LoVo (cell line): ENCODE measurements around the gene GPR27.
A peak's percentile ranks its signal among the peaks of the same experiment; 100 is the strongest.

ENCODE experiments used
- DNase-seq: peaks from one replicate; pipeline ENCODE4 v3.0.0-alpha.2; 2016; ENCODE audit warnings: low spot score

The GPR27 gene

GRCh38 chr3:71753701-71754609 is at the start of gene GPR27:
Gene GPR27, plus strand, starts transcription at chr3:71753855. Its CDS starts 195 bp downstream, at chr3:71754050.
- no peak for DNase-seq

GRCh38 chr3:71704915-71705314 is 48.7 kb upstream of the GPR27 start:
- DNase-seq: no peak

DNA sequence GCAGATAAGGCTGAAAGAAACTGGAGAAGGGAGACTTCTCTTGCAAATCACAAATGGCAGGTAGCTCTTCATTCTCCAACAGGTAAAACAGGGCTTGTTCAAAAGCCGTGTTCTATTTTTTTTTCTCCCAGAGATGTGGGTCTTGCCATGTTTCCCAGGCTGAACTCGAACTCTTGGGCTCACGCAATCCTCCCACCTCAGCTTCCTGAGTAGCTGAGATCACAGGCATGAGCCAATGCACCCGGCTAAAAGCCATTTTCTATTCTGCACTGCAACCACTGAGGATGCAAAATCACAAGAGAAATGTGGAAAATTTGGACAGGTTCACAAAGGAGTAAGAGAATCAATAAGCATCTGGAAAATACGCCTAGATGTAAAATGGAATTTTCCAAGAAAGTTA is 48.0 kb upstream of the GPR27 start:
- no peak for DNase-seq

GRCh38 chr3:71707595-71707994 is 46.1 kb upstream of the GPR27 start:
- DNase-seq: no peak

DNA sequence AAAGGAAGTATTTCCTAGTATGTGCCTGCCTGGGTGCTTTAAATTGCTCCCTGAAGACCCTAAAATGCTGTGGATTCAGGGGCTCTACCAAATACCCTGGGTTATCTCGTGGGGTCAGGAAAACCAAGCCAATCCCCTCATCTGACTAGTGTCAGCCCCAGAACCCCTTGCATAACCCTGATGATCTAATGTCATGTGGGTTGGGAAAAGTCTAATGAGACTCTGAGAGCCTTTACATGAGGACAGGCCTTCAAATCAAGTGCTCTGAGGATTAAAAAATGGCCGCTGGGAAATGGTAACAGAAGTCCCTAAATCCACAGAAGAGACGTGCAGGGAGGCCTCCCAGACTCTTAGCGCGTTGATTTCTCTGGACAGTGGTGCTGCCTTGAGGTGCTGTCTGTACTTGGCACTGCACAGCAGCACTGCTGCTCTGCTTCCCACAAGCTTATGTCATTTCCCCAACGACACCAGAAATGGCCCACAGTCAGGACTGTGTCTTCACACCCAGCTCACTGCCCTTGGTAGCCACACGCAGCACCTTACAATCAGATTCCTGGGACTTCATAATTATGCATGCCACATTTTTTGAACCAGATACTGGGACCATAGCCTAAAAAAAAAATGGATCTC is 45.1 kb upstream of the GPR27 start:
- no peak for DNase-seq

- DNase-seq: no peak
These were observed 43.6 kb upstream of the GPR27 start for GRCh38 chr3:71709908-71710511.

GRCh38 chr3:71710906-71711494 is 42.7 kb upstream of the GPR27 start:
- peak; percentile 36 for DNase-seq

DNA sequence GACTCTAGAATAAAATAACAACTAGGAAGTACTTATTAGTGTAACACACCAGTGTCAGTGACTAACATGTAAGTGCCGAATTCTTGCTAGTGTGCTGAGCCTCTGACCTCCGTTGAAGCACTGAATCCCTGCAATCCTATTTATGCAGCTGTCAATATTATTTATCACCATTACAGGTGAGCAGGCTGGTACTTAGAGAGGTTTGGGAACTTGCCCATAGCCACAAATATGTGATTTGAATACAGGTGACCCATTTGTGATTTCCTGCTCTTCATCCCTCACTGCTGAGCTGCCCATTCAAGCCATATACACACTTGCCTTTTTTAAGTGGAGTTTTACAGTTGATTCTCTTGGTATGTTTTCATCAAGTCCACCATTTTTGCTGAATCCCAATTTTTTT is 40.6 kb upstream of the GPR27 start:
- DNase-seq: no peak

DNA sequence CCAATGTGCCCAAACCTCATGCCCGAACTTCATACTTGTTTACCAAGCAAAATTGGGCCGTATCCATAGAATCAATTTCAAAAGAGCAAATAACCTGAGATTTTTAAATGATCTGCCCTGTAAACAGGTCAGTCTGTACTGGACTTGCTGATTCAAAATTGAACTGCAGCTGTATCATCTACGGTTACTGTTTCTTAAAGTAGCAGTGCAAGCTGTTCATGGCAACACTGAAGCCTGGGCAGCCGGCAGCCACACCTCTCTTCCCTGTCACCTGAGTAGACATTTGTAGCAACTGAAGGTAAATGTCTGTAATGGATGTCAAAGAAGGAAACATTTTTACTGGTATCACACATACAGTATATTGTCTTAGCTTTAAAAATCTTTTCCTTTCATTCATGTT is 39.1 kb upstream of the GPR27 start:
- DNase-seq: no peak

GRCh38 chr3:71718072-71718471 is 35.6 kb upstream of the GPR27 start:
- DNase-seq: no peak

GRCh38 chr3:71721002-71721401 is 32.7 kb upstream of the GPR27 start:
- DNase-seq: no peak

DNA sequence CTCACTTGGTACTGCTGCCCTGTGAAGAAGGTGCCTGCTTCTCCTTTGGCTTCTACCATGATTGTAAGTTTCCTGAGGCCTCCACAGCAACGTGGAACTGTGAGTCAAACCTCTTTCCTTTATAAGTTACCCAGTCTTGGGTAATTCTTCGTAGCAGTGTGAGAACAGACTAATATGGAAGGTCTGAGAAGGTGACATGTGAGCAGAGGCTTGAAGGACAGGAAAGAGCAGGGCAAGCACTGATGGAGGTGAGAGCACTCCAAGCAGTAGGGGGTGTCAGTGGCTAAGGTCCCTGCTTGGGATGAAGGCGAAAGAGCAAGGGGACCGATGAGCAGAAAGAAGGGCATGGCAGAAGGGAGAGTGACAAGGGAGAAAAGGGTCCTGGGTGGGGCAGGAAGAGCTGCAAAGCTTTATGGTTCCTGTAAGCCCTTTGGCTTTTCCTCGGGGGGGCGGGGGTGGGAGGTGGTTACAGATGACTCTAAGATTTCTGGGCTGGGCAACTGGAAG is 32.0 kb upstream of the GPR27 start:
- no peak for DNase-seq

DNA sequence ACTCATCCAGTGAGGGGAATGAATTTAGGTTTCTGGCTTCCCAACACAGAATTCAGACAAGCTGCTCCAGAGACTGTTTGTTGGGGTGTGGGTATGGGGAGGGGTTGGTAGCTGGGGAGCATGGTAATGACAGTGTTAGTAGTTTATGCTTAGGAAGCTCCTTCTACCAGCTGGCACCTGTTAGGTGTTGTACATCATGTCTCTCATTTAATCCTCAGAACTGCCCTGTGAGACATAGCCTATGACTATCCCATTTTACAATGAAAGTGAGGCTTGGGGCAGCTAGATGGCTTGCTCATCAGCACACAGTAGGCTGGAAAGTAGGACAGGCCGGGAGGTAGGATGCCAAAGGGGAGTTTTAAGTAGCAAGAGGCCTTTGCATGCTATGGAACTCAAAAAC is 31.0 kb upstream of the GPR27 start:
- no peak for DNase-seq

- DNase-seq: no peak
These were observed 30.0 kb upstream of the GPR27 start for GRCh38 chr3:71723452-71724170.

DNA sequence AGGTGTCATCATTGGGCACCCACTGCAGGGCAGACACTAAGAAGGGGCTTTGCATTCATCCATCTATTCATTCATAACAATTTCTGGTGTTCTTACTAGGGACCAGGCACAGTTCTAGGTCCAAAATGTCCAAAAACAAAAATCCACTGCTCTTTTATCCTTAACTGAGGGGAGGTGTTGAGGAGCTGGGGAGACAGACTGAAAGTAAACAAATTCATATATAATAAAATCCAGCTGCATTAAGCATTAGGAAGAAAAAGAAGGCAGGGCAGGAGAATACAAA is 29.5 kb upstream of the GPR27 start:
- no peak for DNase-seq

DNA sequence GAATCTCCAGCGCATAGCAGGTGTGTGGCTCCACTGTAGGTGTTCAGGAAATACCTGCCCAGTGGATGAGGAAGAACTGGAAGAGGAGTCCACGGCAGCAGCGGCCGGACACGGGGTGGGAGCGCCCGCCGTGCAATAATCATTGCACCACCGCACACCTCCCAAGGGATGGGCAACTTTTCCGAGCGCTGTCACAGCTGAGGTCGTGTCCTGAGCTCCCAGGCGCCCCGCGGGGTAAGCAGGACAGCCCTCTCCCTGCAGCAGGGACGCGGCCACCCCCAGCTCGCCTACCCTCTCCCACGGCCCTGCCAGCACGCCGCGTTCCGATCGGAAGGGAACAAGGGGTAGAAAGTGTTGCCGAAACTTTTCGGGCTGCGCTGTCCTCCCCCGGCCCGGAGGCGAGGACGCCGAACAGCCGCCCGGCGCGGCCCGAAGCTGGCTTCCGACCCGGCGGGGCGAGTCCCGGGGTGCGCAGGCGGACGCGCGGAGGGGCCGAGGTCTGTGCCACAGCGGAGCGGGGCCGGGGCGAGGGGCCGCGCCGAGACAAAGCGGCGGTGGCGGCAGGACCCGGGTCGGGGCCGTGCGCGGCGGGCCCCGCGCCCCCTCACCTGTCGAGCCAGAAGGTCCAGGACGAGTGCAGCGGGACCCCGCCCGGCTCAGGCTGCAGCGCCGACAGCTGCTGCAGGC is 28.9 kb upstream of the GPR27 start:
- DNase-seq: peak; percentile 31

GRCh38 chr3:71725271-71725991 is 28.2 kb upstream of the GPR27 start, which contains the start of gene EIF4E3:
Gene EIF4E3, minus strand, starts transcription at chr3:71725402. Its CDS starts 35 bp downstream, at chr3:71725367.
- peak; percentile 38 for DNase-seq

- no peak for DNase-seq
These were observed 27.5 kb upstream of the GPR27 start for GRCh38 chr3:71726146-71726545.

DNA sequence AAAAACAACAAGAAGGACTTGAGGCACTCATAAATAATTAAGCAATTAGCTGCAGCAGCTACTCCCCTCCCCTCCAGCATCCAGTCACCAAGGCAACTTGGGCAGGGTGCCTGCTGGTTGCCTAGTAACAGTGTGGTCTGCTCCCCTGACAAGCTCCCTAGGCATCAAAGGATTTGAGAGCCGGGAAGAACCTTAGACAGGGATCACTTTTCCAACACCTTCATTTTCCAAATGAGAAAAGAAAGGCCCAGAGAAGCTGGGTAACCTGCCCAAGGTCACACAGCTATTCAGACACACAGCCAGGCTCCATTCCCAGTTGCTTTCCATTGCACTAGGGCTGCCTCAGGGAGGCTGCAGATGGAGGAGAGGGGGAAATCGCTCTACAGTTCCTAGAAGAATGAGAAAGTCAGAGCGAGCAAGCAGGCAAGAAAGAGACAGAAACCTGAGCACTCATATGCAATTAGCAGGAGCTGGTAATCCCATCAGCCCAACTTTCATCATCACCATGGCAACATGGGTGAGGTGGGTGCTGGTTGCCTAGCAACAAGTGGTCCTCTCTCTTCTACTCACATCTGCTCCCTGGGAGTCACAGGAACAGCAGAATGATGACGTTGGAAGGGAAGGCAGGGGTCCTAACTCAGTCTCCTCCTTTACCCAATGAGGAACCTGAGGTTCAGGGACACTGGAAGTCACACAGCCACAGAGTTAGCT is 24.9 kb upstream of the GPR27 start:
- DNase-seq: no peak

DNA sequence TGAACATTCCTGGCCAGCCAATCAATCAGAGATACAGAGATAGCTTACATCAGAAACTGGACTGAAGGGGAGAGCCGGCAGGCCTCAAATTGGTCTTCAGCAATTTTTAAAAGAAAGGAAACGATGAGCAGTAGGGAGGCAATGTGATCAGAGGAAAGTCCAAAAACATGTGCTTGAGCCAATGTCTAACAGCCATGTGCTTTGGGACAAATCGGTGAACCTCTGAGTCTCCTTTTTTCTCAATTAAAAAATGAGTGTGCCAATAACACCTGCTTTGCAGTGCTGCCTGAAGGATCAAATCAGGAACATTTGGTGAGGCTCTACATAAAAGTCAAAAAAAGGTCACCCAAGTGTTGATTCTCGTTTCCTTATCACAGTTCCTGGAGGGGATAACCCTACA is 21.0 kb upstream of the GPR27 start:
- DNase-seq: no peak
